AG04449 (cell line): ENCODE results near the gene HMG20A.

Experiments used
- CTCF ChIA-PET: fragments of 350-600 bp; formaldehyde crosslinking; extraction: SDS; loops from one replicate; lab custom pipeline; 2021; ENCODE audit warnings: antibody characterized with exemption; lab: Yijun Ruan, JAX
- POLR2A ChIA-PET: fragments of 400-600, 350-600 bp; formaldehyde crosslinking; extraction: SDS; loops from one replicate; lab custom pipeline; 2020; ENCODE audit warnings: antibody characterized with exemption, inconsistent platforms; lab: Yijun Ruan, JAX
- DNase-seq: peaks from one replicate; pipeline ENCODE4 v3.0.0-alpha.2; 2010; ENCODE audit warnings: low read depth, low spot score
- H3K4me3 ChIP-seq: 2 replicates; pipeline ENCODE4 v1.5.1; 2011; ENCODE audit warnings: low read depth, mild to moderate bottlenecking, control low read depth, low read length
- TF ChIP-seq, protein P1 (sequence below): IDR thresholded peaks from one replicate; pipeline ENCODE4 v1.5.1; 2011; ENCODE audit warnings: mild to moderate bottlenecking, moderate library complexity, low read length, control low read depth, inconsistent platforms; ENCODE audit not compliant: insufficient read depth; ENCODE audit errors: missing control alignments

The HMG20A gene

DNA sequence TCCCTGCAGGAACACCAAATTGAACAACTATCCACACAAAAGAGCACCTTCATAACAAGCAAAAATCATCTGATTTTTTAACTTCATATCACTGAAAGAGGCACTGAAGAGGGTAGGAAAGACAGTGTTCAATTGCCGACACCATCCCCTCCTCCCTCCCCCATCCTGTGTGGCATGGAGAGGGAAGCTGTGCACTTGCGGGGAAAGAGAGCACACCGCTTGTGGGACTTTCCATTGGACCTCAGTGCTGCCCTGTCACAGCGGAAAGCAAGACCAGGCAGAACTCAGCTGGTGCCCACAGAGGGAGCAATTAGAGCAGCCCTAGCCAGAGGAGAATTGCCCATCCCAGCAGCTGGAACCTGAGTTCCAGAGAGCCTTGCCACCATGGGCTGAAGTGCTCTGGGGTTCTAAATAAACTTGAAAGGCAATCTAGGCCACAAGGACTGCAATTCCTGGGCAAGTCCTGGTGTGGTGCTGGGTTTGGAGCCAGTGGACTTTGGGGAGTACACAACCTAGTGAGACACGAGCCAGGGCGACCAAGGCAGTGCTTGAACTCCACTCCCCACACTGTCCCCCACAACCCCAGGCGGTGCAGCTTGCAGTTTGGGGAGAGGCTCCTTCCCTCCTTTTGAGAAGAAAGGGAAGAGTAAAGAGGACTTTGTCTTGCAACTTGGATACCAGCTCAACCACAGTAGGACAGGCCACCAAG, 27.8 kb upstream of the HMG20A start:
- DNase-seq = no peak
- ChIA-PET CTCF (interaction anchor here (1.2 to 1.8 kb wide), 2 partner anchors 10 to 13 kb away, joined by 3 to 4 read pairs; no protein-coding TSS in a partner anchor), POLR2A (no interaction called here)
- H3K4me3 ChIP-seq = no peak overlapping the region
- TF ChIP-seq, protein P1, sequence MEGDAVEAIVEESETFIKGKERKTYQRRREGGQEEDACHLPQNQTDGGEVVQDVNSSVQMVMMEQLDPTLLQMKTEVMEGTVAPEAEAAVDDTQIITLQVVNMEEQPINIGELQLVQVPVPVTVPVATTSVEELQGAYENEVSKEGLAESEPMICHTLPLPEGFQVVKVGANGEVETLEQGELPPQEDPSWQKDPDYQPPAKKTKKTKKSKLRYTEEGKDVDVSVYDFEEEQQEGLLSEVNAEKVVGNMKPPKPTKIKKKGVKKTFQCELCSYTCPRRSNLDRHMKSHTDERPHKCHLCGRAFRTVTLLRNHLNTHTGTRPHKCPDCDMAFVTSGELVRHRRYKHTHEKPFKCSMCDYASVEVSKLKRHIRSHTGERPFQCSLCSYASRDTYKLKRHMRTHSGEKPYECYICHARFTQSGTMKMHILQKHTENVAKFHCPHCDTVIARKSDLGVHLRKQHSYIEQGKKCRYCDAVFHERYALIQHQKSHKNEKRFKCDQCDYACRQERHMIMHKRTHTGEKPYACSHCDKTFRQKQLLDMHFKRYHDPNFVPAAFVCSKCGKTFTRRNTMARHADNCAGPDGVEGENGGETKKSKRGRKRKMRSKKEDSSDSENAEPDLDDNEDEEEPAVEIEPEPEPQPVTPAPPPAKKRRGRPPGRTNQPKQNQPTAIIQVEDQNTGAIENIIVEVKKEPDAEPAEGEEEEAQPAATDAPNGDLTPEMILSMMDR = no peak

DNA sequence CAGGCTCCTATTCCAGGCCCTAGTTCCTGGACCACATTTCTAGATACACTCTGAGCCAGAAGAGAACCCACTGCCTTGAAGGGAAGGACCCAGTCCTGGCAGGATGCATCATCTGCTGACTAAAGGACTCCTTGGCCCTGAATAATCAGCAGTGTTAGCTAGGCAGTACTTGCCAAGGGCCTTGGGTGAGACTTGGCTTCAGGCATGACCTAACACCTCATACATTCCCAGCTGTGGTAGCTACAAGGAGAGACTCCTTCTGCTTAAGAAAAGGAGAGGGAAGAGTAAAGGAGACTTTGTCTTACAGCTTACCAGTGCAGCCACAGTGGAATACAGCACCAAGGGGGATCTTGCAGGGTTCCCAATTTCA, 27.2 kb upstream of the HMG20A start:
- ChIA-PET POLR2A (no interaction called here), CTCF (interaction anchor here (1.0 to 1.8 kb wide), 3 partner anchors 10 to 149 kb away, joined by 3 to 4 read pairs (median 3); no protein-coding TSS in a partner anchor)
- TF ChIP-seq, protein P1 = no peak
- no peak for DNase-seq
- no peak overlapping the region for H3K4me3 ChIP-seq

DNA sequence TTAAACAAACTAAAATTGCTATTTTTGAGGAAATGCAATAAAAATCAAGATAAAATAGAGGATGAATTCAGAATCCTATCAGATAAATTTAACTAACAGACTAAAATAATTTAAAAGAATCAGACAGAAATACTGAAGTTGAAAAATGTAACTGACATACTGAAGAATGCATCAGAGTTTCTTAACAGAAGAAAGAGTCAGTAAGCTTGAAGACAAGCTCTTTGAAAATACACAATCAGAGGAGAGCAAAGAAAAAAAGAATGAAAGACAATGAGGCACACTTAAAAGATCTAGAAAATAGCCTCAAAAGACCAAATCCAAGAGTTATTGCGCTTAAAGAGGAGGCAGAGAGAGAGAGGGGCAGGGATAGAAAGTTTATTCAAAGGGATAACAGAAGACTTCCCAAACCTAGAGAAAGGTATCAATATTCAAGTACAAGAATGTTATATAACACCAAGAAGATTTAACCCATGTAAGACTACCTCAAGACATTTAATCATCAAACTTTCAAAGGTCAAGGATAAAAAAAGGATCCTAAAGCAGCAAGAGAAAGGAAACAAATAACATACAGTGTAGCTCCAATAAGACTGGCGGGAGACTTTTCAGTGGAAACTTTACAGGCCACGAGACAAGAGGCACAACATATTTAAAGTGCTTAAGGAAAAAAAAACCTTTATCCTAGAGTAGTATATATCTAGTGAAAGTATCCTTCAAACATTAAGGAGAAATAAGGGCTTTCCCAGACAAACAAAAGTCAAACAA, 25.5 kb upstream of the HMG20A start:
- H3K4me3 ChIP-seq = no peak overlapping the region
- ChIA-PET POLR2A (no interaction called here), CTCF (no interaction called here)
- TF ChIP-seq, protein P1 = no peak
- DNase-seq = no peak

DNA sequence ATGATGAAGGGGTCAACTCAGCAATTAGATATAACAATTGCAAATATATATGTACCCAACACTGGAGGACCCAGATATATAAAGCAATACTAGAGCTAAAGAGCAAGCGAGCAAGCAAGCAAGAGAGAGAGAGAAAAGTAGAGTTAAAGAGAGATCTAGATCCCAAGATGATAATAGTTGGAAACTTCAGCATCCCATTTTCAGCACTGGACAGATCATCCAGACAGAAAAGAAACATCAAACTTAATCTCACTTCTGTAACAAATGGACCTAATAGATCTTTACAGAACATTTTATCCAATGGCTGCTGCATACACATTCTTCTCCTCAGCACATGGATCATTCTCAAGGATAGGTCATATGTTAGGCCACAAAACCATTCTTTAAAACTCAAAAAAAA, 24.0 kb upstream of the HMG20A start:
- TF ChIP-seq, protein P1 = no peak
- DNase-seq = no peak
- no peak overlapping the region for H3K4me3 ChIP-seq
- ChIA-PET CTCF (interaction anchor here (0.7 kb wide), 1 partner anchor 21 kb away, joined by 3 read pairs; no protein-coding TSS in a partner anchor), POLR2A (no interaction called here)

DNA sequence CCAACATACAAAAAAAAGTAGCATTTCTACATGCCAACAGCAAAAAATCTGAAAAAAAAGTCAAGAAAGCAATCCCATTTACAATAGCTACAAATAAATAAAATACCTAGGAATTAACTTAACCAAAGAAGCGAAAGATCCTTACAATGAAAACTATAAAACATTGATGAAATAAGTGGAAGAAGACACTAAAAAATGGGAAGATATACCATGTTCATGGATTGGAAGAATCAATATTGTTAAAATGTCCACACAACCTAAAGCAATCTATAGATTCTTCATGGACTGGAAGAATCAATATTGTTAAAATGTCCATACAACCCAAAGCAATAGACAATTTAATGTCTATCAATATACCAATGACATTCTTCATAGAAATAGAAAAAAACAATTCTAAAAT, 21.8 kb upstream of the HMG20A start:
- ChIA-PET POLR2A (no interaction called here), CTCF (no interaction called here)
- no peak overlapping the region for H3K4me3 ChIP-seq
- TF ChIP-seq, protein P1 = no peak
- no peak for DNase-seq

DNA sequence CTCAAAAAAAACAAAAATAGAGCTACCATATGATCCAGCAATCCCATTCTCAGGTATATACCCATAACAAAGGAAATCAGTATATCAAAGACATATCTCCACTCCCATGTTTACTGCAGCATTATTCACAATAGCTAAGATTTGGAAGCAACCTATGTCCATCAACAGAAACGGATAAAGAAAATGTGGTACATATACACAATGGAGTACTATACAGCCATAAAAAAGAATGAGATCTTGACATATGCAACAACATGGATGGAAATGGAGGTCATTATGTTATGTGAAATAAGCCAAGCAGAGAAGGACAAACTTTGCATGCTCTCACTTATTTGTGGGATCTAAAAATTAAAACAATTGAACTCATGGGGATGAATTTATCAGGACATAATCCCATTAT, 20.4 kb upstream of the HMG20A start:
- TF ChIP-seq, protein P1 = no peak
- DNase-seq = no peak
- CTCF ChIA-PET = interaction anchor here (1.4 kb wide), 1 partner anchor 281 kb away, joined by 3 read pairs; no protein-coding TSS in a partner anchor
- POLR2A ChIA-PET = no interaction called here
- H3K4me3 ChIP-seq = no peak overlapping the region
